ENCODE data around the gene CDC25C. TPM values are rescaled to one million over a fixed set of nuclear protein-coding genes. Genes with fewer than 3 reads are reported as not detected.

The CDC25C gene
- total RNA-seq, 1 experiment from 2014 or later: 11.1 TPM

DNA sequence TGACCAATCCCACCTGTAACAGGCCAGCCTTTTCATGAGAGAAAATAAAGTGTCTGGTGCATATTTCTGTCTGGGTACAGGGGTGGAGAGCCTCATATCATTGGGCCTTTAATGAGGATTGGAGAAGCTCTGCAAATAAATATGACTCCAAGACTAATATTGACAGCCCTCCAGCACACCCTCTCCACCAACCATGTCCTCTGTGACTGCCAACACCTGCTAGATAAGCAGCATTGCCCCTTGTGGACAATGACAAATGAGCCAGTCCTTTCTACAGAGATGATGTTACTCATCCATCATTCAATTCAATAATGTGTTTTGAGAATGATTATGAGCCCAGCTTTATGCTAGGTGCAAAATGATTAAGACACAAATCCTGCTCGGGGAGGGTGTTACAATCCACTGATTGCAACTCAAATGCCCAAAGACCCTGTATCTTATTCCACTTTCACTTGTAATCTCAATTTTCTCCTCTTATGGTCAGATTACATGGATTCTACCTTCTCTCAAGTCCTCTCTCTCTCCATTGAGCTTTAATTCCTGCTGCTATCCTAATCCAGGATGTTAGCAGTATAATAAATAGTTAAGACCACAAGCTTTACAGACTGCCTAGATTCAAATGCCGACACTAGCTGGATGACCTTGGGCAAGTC, 55.1 kb downstream of the CDC25C start:
- Histone ChIP-seq H3K4me3 (ENCODE audit: low read length) (no peak overlapping the region), H3K4me2 (ENCODE audit: low read depth, low read length, poor library complexity, severe bottlenecking) (no peak overlapping the region), H3K4me1 (ENCODE audit: low read length) (no peaks in the 10 kb centered on the region), H3K36me3 (ENCODE audit: insufficient read depth, low read length) (no peaks in the 10 kb centered on the region), H2AFZ (ENCODE audit: low read length) (no peak overlapping the region), H4K20me1 (ENCODE audit: insufficient read depth, low read depth, low read length) (no peaks in the 10 kb centered on the region), H3K27ac (ENCODE audit: low read length) (no peak overlapping the region), H3K9me2 (replicated peaks; ENCODE audit: insufficient read depth, low read length) (no peaks in the 10 kb centered on the region), H3K9ac (ENCODE audit: low read length) (no peak overlapping the region), H3K27me3 (ENCODE audit: low read length) (no peaks in the 10 kb centered on the region), H3K9me3 (ENCODE audit: low read length) (no peaks in the 10 kb centered on the region), H3K79me2 (ENCODE audit: low read length) (no peaks in the 10 kb centered on the region)
- DNase-seq: no peak

GRCh38 chr5:138275895-138276294, 55.7 kb downstream of the CDC25C start:
- H3K4me3 ChIP-seq (ENCODE audit: low read length): no peak overlapping the region
- no peaks in the 10 kb centered on the region for H3K9me2 ChIP-seq (replicated peaks; ENCODE audit: insufficient read depth, low read length)
- H3K36me3 ChIP-seq (ENCODE audit: insufficient read depth, low read length): no peaks in the 10 kb centered on the region
- H3K9ac ChIP-seq (ENCODE audit: low read length): no peak overlapping the region
- no peaks in the 10 kb centered on the region for H3K9me3 ChIP-seq (ENCODE audit: low read length)
- H3K4me2 ChIP-seq (ENCODE audit: low read depth, low read length, poor library complexity, severe bottlenecking): no peak overlapping the region
- no peak overlapping the region for H2AFZ ChIP-seq (ENCODE audit: low read length)
- no peak for DNase-seq
- no peak overlapping the region for H3K27ac ChIP-seq (ENCODE audit: low read length)
- H4K20me1 ChIP-seq (ENCODE audit: insufficient read depth, low read depth, low read length): no peaks in the 10 kb centered on the region
- no peaks in the 10 kb centered on the region for H3K4me1 ChIP-seq (ENCODE audit: low read length)
- H3K27me3 ChIP-seq (ENCODE audit: low read length): no peaks in the 10 kb centered on the region
- no peaks in the 10 kb centered on the region for H3K79me2 ChIP-seq (ENCODE audit: low read length)

GRCh38 chr5:138275379-138275782, 56.2 kb downstream of the CDC25C start:
- no peak overlapping the region for H2AFZ ChIP-seq (ENCODE audit: low read length)
- DNase-seq: no peak
- no peak overlapping the region for H3K27ac ChIP-seq (ENCODE audit: low read length)
- H3K27me3 ChIP-seq (ENCODE audit: low read length): no peaks in the 10 kb centered on the region
- no peaks in the 10 kb centered on the region for H3K9me3 ChIP-seq (ENCODE audit: low read length)
- H3K36me3 ChIP-seq (ENCODE audit: insufficient read depth, low read length): no peaks in the 10 kb centered on the region
- H3K79me2 ChIP-seq (ENCODE audit: low read length): no peaks in the 10 kb centered on the region
- H3K9ac ChIP-seq (ENCODE audit: low read length): no peak overlapping the region
- no peaks in the 10 kb centered on the region for H3K4me1 ChIP-seq (ENCODE audit: low read length)
- no peak overlapping the region for H3K4me2 ChIP-seq (ENCODE audit: low read depth, low read length, poor library complexity, severe bottlenecking)
- no peaks in the 10 kb centered on the region for H4K20me1 ChIP-seq (ENCODE audit: insufficient read depth, low read depth, low read length)
- H3K4me3 ChIP-seq (ENCODE audit: low read length): no peak overlapping the region
- no peaks in the 10 kb centered on the region for H3K9me2 ChIP-seq (replicated peaks; ENCODE audit: insufficient read depth, low read length)

DNA sequence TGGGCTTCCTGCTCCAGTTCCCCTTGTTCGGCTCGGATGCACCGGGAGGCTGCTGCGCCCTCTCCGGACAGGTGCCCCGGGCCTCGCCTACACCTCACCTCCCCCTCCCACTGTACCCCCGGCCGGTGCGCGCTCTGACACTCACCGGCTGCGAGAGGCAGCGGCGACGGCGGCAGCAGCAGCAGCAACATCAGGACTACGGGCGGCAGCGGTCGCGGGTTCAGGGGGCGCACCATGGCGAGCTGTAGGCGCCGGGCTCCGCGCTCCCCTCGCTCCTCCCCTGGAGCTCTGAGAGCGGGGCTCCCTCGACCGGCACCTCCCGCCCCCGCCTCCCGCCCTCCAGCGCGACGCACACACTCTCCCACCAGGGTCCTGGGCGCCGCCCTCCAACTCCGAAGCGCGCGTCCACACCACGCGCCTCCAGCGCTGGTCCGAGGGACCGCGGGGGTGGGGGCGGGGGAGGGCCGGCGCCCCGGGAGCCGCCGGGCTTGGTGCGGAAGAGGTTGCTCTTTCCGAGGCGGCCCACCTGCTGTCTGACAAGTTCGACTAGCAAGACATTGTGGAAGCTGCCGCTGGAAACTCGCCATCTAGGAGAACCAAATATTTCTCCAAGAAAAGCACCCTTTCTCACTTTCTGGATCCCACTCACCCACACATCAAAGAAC, 57.3 kb downstream of the CDC25C start, which contains the start of gene GFRA3:
TSS of gene GFRA3 (minus strand) at position 433 of the 665 bp plus-strand sequence. CDS start at position 236, 197 bp downstream.
- Histone ChIP-seq H3K27ac (ENCODE audit: low read length) (no peak within 1 kb of the TSS), H3K79me2 (ENCODE audit: low read length) (no peaks in the 10 kb centered on the region), H3K9ac (ENCODE audit: low read length) (no peak within 1 kb of the TSS), H3K4me3 (ENCODE audit: low read length) (no peak within 1 kb of the TSS), H2AFZ (ENCODE audit: low read length) (no peak within 1 kb of the TSS), H4K20me1 (ENCODE audit: insufficient read depth, low read depth, low read length) (no peaks in the 10 kb centered on the region), H3K36me3 (ENCODE audit: insufficient read depth, low read length) (no peaks in the 10 kb centered on the region), H3K4me1 (ENCODE audit: low read length) (no peaks in the 10 kb centered on the region), H3K4me2 (ENCODE audit: low read depth, low read length, poor library complexity, severe bottlenecking) (no peak within 1 kb of the TSS), H3K27me3 (ENCODE audit: low read length) (no peaks in the 10 kb centered on the region), H3K9me3 (ENCODE audit: low read length) (no peaks in the 10 kb centered on the region), H3K9me2 (replicated peaks; ENCODE audit: insufficient read depth, low read length) (no peaks in the 10 kb centered on the region)
- DNase-seq: no peak

- Histone ChIP-seq H3K9me2 (replicated peaks; ENCODE audit: insufficient read depth, low read length) (no peaks in the 10 kb centered on the region), H3K9me3 (ENCODE audit: low read length) (no peaks in the 10 kb centered on the region), H3K27me3 (ENCODE audit: low read length) (no peaks in the 10 kb centered on the region), H3K4me1 (ENCODE audit: low read length) (no peaks in the 10 kb centered on the region), H3K36me3 (ENCODE audit: insufficient read depth, low read length) (no peaks in the 10 kb centered on the region), H3K4me2 (ENCODE audit: low read depth, low read length, poor library complexity, severe bottlenecking) (no peak overlapping the region), H3K79me2 (ENCODE audit: low read length) (no peaks in the 10 kb centered on the region), H3K9ac (ENCODE audit: low read length) (no peak overlapping the region), H3K27ac (ENCODE audit: low read length) (no peak overlapping the region), H3K4me3 (ENCODE audit: low read length) (no peak overlapping the region), H2AFZ (ENCODE audit: low read length) (no peak overlapping the region), H4K20me1 (ENCODE audit: insufficient read depth, low read depth, low read length) (no peaks in the 10 kb centered on the region)
- no peak for DNase-seq
Measured at GRCh38 chr5:138273834-138274188, 57.8 kb downstream of the CDC25C start.

GRCh38 chr5:138272681-138273080, 58.9 kb downstream of the CDC25C start:
- no peaks in the 10 kb centered on the region for H3K79me2 ChIP-seq (ENCODE audit: low read length)
- DNase-seq: no peak
- H3K9me3 ChIP-seq (ENCODE audit: low read length): no peaks in the 10 kb centered on the region
- no peak overlapping the region for H2AFZ ChIP-seq (ENCODE audit: low read length)
- no peaks in the 10 kb centered on the region for H3K27me3 ChIP-seq (ENCODE audit: low read length)
- H3K9ac ChIP-seq (ENCODE audit: low read length): no peak overlapping the region
- H3K4me2 ChIP-seq (ENCODE audit: low read depth, low read length, poor library complexity, severe bottlenecking): no peak overlapping the region
- H3K4me1 ChIP-seq (ENCODE audit: low read length): no peaks in the 10 kb centered on the region
- H3K4me3 ChIP-seq (ENCODE audit: low read length): no peak overlapping the region
- no peaks in the 10 kb centered on the region for H3K9me2 ChIP-seq (replicated peaks; ENCODE audit: insufficient read depth, low read length)
- no peak overlapping the region for H3K27ac ChIP-seq (ENCODE audit: low read length)
- no peaks in the 10 kb centered on the region for H4K20me1 ChIP-seq (ENCODE audit: insufficient read depth, low read depth, low read length)
- no peaks in the 10 kb centered on the region for H3K36me3 ChIP-seq (ENCODE audit: insufficient read depth, low read length)

GRCh38 chr5:138271281-138271680, 60.3 kb downstream of the CDC25C start:
- no peak overlapping the region for H3K9ac ChIP-seq (ENCODE audit: low read length)
- no peak for DNase-seq
- H3K4me2 ChIP-seq (ENCODE audit: low read depth, low read length, poor library complexity, severe bottlenecking): no peak overlapping the region
- H3K4me3 ChIP-seq (ENCODE audit: low read length): no peak overlapping the region
- no peaks in the 10 kb centered on the region for H3K9me2 ChIP-seq (replicated peaks; ENCODE audit: insufficient read depth, low read length)
- no peaks in the 10 kb centered on the region for H4K20me1 ChIP-seq (ENCODE audit: insufficient read depth, low read depth, low read length)
- H3K36me3 ChIP-seq (ENCODE audit: insufficient read depth, low read length): no peaks in the 10 kb centered on the region
- no peaks in the 10 kb centered on the region for H3K79me2 ChIP-seq (ENCODE audit: low read length)
- no peaks in the 10 kb centered on the region for H3K4me1 ChIP-seq (ENCODE audit: low read length)
- H2AFZ ChIP-seq (ENCODE audit: low read length): no peak overlapping the region
- H3K27ac ChIP-seq (ENCODE audit: low read length): no peak overlapping the region
- H3K9me3 ChIP-seq (ENCODE audit: low read length): no peaks in the 10 kb centered on the region
- H3K27me3 ChIP-seq (ENCODE audit: low read length): no peaks in the 10 kb centered on the region

- Histone ChIP-seq H3K9me2 (replicated peaks; ENCODE audit: insufficient read depth, low read length) (no peaks in the 10 kb centered on the region), H3K36me3 (ENCODE audit: insufficient read depth, low read length) (no peaks in the 10 kb centered on the region), H3K4me2 (ENCODE audit: low read depth, low read length, poor library complexity, severe bottlenecking) (no peak overlapping the region), H3K4me3 (ENCODE audit: low read length) (no peak overlapping the region), H3K27ac (ENCODE audit: low read length) (no peak overlapping the region), H3K9ac (ENCODE audit: low read length) (no peak overlapping the region), H2AFZ (ENCODE audit: low read length) (no peak overlapping the region), H3K9me3 (ENCODE audit: low read length) (no peaks in the 10 kb centered on the region), H4K20me1 (ENCODE audit: insufficient read depth, low read depth, low read length) (no peaks in the 10 kb centered on the region), H3K4me1 (ENCODE audit: low read length) (no peaks in the 10 kb centered on the region), H3K79me2 (ENCODE audit: low read length) (no peaks in the 10 kb centered on the region), H3K27me3 (ENCODE audit: low read length) (no peaks in the 10 kb centered on the region)
- DNase-seq: no peak
Measured at GRCh38 chr5:138264183-138264582, 67.4 kb downstream of the CDC25C start.

Measured in Karpas-422 (cell line).